Measurements from ENCODE around the gene SNN. TPM values are rescaled to one million over a fixed set of nuclear protein-coding genes. Genes with fewer than 3 reads are reported as not detected.

Gene SNN
- total and polyA plus RNA-seq, 5 donors from 2014 or later = 14.5 to 31.2 (median 24.9) TPM

DNA sequence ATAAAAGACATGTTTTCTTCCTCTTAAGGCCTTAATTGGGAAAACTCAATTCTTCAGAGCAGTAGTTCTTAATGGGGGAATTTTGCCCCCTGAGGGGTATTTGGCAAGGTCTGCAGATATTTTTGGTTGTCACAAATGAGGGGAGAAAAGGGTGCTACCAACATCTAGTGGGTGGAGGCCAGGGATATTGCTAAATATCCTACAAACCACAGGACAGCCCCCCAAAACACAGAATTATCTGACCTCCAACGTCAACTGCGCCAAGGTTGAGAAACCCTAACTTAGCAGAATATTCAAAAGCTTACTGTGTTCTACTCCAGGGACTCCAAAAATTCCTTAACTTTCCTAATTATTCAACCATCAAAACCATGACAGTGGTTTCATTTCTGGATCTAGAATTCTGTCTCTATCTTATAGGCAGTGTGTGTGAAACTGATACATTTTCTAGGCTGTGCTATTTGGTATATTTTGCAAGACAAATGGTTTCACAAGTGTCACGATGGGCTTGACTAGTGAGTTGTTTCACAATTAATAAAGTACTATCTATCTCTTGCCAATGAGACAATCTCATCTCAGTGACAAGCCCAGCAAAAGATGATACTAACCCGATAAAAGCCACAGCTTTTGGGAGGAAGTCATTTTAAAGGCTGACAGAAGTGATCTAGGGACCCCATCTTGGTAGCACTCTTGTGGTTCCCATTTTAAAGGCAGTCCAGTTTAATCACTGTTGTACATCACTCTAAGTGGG, 59.7 kb downstream of the SNN start:
- peak; percentile 34 for ATAC-seq (ENCODE audit: low read depth in 2 of 2)
- peaks cover 71% of the 10 kb centered on the region for H3K36me3 ChIP-seq (ENCODE audit: control insufficient read depth, insufficient read depth, low read length)

More for the DNA sequence above, 59.7 kb downstream of the SNN start:
- no peaks in the 10 kb centered on the region for H3K27me3 ChIP-seq (ENCODE audit: control insufficient read depth, insufficient read depth, low read length)
- peak overlapping the region; percentile 51 for H3K4me3 ChIP-seq (ENCODE audit: low read depth, low read length)
- Mint-ChIP-seq H3K9me3 (no peaks in the 10 kb centered on the region), H3K27ac (peak overlapping the region; percentile 79 to 87 (median 80)), H3K4me3 (peak overlapping the region; percentile 4 to 58 (median 48)), H3K4me1 (peaks cover 47 to 72% (median 60%) of the 10 kb centered on the region in 4 donors), H3K27me3 (no peaks in the 10 kb centered on the region), H3K36me3 (peaks cover 57% of the 10 kb centered on the region)
- H3K4me1 ChIP-seq (ENCODE audit: control insufficient read depth, insufficient read depth, low read length, poor library complexity, severe bottlenecking) = peaks cover 39% of the 10 kb centered on the region
- peak in 2 of 3 donors; percentile 17 to 68 for DNase-seq
- H3K9me3 ChIP-seq (ENCODE audit: control insufficient read depth in 2 of 2, low read length in 2 of 2) = no peaks in the 10 kb centered on the region
- peak overlapping the region; percentile 58 for H3K27ac ChIP-seq (ENCODE audit: insufficient read depth, low read length, poor library complexity, severe bottlenecking)

Other genes starting within 250 kb of the SNN start
- gene LITAF, start 81.5 kb upstream of the SNN start, total RNA-seq = 281 TPM
- gene LITAF, start 81.5 kb upstream of the SNN start, polyA plus RNA-seq = 100 to 1,000 TPM; 628 to 696 (median 645) TPM
- gene TXNDC11, start 74.4 kb downstream of the SNN start, total RNA-seq = 178 TPM
- gene TXNDC11, start 74.4 kb downstream of the SNN start, polyA plus RNA-seq = 10 to 100 TPM; 64.9 to 77.2 (median 70.0) TPM
- gene ZC3H7A, start 128.8 kb downstream of the SNN start, total RNA-seq = 157 TPM
- gene ZC3H7A, start 128.8 kb downstream of the SNN start, polyA plus RNA-seq = 10 to 100 TPM; 43.3 to 49.5 (median 47.5) TPM
- 145 TPM for gene RSL1D1, start 183.1 kb downstream of the SNN start, total RNA-seq
- gene RSL1D1, start 183.1 kb downstream of the SNN start, polyA plus RNA-seq = 100 to 1,000 TPM; 106 to 235 (median 181) TPM
- 177 TPM for gene GSPT1, start 247.5 kb downstream of the SNN start, total RNA-seq
- gene GSPT1, start 247.5 kb downstream of the SNN start, polyA plus RNA-seq = 100 to 1,000 TPM in 2 of 4 donors, 10 to 100 TPM in 2; 93.2 to 103 (median 100) TPM